ELR (cell line): ENCODE measurements around the gene TMEM94.
A peak's percentile ranks its signal among the peaks of the same experiment; 100 is the strongest.
"Not testable (repeated sequence)": the region's sequence is repeated elsewhere in the genome, so short reads cannot be mapped to it uniquely, and the experiment has no call there.

Experiments used
- DNase-seq: peaks from one replicate; pipeline ENCODE4 v3.0.0-alpha.2; 2015; ENCODE audit warnings: low read depth

The TMEM94 gene

GRCh38 chr17:75456417-75457046 lies at the start of gene TMEM94:
TSS of gene TMEM94 (plus strand) at chr17:75456635. CDS start at chr17:75471906, 15,271 bp downstream.
- peak; percentile 100 for DNase-seq

- DNase-seq = no peak
Observed at GRCh38 chr17:75407655-75408352, 48.6 kb upstream of the TMEM94 start.

- DNase-seq = no peak
Observed at GRCh38 chr17:75410141-75410540, 46.3 kb upstream of the TMEM94 start.

GRCh38 chr17:75411328-75412067 lies 44.9 kb upstream of the TMEM94 start:
- DNase-seq = no peak

- peak; percentile 82 for DNase-seq
Observed at GRCh38 chr17:75412455-75413317, 43.7 kb upstream of the TMEM94 start.

GRCh38 chr17:75414488-75414887 lies 41.9 kb upstream of the TMEM94 start:
- no peak for DNase-seq

GRCh38 chr17:75416006-75416405 lies 40.4 kb upstream of the TMEM94 start:
- no peak for DNase-seq

GRCh38 chr17:75417054-75417580 lies 39.3 kb upstream of the TMEM94 start:
- no peak for DNase-seq

- DNase-seq = no peak
Observed at GRCh38 chr17:75418531-75418930, 37.9 kb upstream of the TMEM94 start.

- DNase-seq = peak; percentile 94
Observed at GRCh38 chr17:75428543-75429469, 27.6 kb upstream of the TMEM94 start.

- DNase-seq = peak; percentile 70
Observed at GRCh38 chr17:75430159-75430974, 26.1 kb upstream of the TMEM94 start.

- no peak for DNase-seq
Observed at GRCh38 chr17:75433218-75433783, 23.1 kb upstream of the TMEM94 start.

- not testable (repeated sequence) for DNase-seq
Observed at GRCh38 chr17:75434433-75434832, 22.0 kb upstream of the TMEM94 start.

- not testable (repeated sequence) for DNase-seq
Observed at GRCh38 chr17:75437404-75437803, 19.0 kb upstream of the TMEM94 start.

- DNase-seq = no peak
Observed at GRCh38 chr17:75439287-75439686, 17.1 kb upstream of the TMEM94 start.

GRCh38 chr17:75440738-75441448 lies 15.5 kb upstream of the TMEM94 start:
- no peak for DNase-seq

GRCh38 chr17:75442168-75443103 lies 14.0 kb upstream of the TMEM94 start:
- DNase-seq = no peak

GRCh38 chr17:75445296-75445695 lies 11.1 kb upstream of the TMEM94 start:
- DNase-seq = no peak
